Activated T-cell treated with anti-CD3 and anti-CD28 coated beads for 24 hours (primary cell): ENCODE measurements around the gene NAV2.
"Not testable (repeated sequence)": the region's sequence is repeated elsewhere in the genome, so short reads cannot be mapped to it uniquely, and the experiment has no call there.

Experiments used
- DNase-seq: peaks from one replicate; pipeline ENCODE4 v3.0.0-alpha.2; 2020; ENCODE audit warnings: low read depth

NAV2 gene

DNA sequence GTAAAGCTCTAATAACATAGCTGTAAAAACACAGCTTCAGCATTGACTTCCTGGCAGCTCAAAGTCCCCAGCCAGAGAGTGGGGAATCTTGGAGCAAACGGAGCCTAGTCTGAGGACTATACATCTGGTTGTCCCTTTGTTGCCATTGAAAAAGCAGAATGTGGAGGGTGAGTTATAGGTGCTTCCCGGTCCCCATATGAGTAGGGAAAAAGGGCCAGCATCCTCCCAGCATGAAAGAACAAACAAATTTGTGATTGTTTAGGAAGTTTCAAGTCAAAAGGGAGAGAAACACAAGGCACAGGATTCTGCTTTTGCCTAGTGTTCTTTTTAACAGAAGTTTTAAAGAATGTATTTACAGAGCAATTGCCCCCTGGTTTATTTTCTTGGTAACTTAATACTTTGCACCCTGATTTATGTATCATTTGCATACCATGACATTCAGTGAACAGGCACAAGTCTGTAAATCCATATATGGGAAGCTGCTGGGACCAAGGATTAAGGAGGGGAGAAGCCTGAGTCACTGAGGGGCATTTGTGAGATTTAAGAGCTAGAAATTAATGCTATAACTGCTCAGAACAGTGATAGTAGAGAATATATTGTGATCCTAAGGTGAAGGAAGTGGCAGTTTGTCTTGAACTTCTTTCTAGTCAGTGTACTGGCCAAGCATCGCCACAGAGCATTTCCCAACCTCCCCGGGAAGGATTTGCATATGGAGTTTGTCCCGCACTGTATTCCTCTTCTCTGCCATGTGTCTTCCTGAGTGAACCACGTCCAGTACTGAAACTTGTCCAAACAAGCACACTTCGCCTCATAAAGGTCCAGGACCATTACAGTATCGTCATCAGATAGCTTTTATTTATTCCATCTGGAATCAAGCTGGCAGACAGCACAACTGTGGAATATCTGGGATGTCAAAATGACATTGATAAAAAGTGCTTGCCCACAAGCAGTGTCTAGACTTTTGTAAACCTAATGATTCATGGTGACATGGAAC is 344.6 kb downstream of the NAV2 start:
- DNase-seq = no peak

DNA sequence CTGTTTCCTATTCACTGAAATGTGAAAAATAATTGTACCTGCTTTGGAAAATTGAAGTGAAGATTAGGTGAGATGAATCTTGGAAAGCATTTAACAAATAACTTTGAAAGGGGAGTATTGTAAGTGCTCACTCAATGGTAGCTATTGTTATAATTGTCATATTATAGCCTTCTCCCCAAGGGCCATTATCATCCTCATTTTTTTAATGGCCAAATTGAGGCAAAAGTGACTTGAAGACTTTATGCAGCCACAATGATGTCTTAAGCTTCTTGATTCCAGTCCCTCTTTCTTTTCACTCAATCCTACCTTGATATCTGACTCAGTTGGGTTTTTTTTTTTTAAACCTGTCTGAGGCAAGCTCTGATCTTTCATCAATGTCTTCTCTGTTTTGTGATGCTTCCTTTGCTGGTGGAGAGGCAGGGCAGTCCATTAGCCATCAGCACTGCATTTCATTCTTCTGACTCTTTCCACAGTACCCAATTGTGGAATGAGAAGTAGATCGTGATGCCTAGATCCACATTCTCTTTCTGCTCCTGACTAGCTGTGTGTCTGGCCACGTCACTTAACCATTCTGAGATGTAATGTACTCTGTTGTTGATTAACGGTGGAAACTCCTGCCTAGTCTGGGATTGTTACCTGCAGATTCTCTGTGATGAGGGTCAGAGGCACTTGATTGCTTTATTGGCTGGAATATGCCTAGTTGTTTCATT is 346.3 kb downstream of the NAV2 start:
- DNase-seq = no peak

DNA sequence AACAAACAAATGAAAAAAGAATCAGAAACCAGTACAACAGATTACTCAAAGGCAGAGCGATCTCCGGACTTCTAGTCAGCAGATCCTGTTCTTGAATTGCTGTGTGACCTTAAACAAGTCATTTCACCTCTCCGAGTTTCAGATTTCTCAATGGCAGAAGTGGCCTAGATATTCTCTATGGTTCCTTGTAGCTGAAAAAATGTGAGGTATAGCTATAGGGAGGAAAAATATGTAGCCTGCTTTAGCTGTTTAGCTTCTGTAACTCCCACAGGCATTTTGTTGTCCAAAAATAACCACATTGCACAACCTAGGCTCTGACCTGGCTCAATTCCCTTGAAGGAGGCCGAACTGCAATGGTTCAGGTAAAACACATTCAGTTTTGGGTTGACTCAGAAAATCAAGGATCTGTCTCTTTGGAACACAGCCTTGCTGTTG is 347.0 kb downstream of the NAV2 start:
- DNase-seq = no peak

DNA sequence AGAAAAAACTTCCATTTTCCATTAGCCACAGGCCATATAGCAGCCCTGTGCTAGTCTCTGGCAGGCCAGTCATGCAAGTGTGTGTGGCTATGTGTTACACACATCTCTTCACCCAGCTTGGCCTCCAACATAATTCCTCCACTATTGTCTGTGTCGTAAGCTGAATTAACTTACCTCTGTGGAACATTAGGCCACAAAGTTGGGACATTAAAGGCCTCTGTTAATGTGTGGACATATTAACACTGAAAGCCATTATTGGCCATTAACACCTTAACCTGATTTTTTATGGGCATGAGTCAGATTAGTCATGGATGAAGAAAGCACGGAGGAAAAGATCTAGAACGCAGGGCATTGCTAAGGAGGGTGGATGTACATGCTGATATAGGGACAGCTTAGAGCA is 347.5 kb downstream of the NAV2 start:
- DNase-seq = no peak

DNA sequence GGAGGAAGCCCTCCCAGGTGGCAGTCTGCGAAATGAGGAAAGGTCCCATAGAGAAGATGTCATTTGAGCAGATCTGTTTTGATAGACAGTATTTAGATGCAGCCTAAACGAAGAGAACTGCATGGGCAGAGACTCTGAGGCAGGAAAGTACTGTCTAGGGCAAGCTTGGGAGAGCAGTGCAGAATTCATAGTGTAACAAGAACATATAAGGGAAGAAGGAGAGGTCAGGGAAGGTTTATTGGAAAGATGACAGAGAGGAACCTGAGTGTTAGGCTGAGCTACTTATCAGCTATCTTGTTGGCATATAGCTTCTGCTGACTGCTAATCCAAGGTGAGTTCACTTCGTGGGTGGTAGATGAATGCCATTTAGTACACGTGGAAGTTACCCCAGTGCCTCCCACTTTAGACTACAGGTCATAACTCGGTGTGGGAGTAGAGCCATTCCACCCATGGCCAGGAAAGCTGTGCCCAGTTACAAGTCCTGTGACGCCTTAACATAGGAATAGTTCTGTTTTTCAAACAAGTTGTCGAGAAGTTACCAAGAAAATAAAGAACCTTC is 348.1 kb downstream of the NAV2 start:
- no peak for DNase-seq

- no peak for DNase-seq
Measured at GRCh38 chr11:20061776-20062175, 349.1 kb downstream of the NAV2 start.

GRCh38 chr11:20064961-20065405 is 352.3 kb downstream of the NAV2 start:
- DNase-seq = no peak

DNA sequence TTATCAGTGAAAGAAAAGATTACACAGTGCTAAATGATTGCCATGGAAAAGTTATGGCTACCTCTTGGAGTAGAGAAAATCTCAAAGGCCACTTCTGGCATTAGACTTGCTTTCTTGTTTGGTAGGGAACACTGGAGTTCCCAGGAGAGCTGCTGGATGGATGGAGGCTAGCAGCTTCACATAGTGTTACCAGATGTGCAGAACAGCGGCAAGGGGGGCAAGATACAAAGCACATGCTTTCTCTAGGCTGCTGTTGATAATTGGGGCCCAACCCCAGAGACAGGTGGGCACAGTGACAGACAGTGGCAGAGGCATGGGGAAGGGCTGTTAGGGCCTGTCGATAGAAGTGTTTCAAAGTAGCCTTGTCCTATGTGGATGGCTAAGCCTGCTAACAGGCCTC is 352.8 kb downstream of the NAV2 start:
- no peak for DNase-seq

DNA sequence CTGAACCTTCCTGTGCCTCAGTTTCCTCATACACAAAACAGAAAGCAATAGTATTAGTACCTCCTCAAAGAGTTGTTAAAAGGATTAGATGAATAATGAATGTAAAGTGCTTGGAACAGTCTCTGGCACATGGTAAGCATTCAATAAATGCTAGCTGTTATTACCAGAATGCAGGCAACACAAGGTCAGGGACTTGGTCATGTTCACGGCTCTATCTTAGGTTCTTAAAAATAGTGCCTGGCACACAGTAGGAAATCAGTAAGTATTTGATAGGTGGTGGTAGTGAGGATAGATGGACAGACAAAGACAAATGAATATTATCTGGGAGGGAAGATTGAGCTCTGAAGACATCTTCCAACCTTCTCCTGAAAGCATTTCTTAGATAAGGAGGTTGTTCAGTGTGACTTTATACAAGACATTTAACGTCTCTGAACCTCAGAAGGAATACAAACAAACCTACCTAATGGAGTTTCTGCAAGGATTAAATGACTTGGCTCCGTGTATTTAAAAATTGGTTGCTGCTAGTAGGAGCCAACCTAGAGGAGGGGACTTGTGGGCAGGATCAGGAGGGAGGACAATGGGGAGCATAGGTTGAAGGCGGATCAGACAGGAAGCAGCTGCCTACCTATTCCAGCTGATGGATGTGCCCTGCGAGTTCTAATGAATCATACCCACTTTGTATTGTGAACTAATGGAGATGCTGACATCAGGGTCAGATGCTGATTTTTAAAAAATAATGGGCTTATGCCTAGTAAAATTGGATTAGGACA is 353.6 kb downstream of the NAV2 start:
- no peak for DNase-seq

DNA sequence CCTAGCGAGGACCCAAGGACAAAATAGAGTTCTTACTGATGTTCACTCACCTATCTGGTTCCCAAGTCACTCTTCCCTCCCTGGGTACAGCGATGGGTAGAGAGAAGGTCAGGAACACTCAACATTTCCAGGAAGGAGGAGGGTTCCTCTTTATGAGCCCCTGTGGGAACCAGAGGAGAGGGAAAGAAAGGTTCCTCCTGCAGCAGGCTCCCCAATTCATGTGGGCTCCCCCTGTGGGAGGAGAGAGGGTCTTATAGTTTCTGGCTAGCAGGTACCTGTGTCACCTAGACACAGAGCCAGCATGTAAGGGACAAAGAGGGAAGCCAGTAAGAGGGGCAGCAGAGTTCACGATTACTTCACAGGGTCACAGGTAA is 354.1 kb downstream of the NAV2 start:
- DNase-seq = no peak

GRCh38 chr11:20067665-20068064 is 355.0 kb downstream of the NAV2 start:
- no peak for DNase-seq

DNA sequence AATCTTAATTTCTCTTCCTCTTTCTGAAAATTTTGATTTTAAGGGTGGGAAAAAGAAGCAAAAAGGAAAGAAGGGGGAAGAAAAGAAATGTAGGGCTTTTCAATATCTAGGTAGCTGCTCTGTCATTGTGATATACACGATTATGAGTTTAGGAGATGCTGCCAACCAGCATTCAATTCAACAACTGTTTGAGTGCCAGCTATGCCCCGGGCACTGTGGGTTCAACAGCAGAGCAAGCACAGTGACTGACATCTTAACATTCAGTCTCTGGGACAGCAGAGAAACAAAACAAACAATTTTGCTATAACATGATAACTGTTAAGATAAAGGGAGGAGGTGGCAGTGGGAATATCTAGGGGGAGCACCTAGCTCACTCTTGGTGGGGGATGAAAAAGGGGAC is 356.1 kb downstream of the NAV2 start:
- no peak for DNase-seq

DNA sequence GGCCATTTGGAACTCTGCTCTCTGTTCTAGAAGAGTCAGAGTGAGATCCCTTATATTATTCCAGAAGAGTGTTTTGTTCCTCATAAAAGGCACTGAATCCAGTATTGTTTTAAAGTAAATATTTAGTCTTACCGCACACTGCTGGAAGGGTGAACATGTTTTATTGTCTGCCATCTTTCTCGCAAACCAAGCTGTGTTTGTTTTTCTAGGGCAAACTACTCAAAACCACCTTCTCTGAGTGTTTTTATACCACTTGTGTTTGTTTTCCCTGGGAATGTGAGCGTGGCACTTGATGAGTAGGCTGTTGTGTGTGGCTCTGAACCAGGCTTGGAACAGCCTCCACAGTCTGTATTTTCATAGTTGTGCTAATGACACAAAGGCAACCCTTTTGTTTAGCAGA is 357.8 kb downstream of the NAV2 start:
- DNase-seq = no peak

DNA sequence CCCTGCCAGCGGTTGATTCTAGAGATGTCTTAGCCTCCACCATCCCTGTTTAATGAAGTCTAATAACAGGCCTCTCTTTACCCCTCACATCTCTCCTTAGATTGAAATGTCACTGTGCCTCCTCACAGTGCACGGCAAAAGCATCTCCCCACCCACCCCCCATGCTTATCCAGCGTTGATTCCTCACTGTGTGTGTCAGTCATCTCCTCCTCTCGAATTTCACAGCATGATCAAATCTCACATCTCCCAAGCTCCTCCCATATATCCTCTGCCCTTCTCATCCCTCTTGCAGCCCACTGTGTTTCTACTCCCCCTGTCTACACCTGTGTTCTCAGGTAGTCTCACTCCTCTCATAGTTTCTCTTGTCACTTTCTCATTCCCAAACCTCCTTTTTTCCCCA is 363.0 kb downstream of the NAV2 start:
- DNase-seq = no peak

- no peak for DNase-seq
Measured at GRCh38 chr11:20078846-20079245, 366.2 kb downstream of the NAV2 start.

- no peak for DNase-seq
Measured at GRCh38 chr11:20080032-20080685, 367.5 kb downstream of the NAV2 start.

- DNase-seq = no peak
Measured at GRCh38 chr11:20081336-20081735, 368.7 kb downstream of the NAV2 start.

- not testable (repeated sequence) for DNase-seq
Measured at GRCh38 chr11:20083877-20084276, 371.2 kb downstream of the NAV2 start.

GRCh38 chr11:20084921-20085814 is 372.5 kb downstream of the NAV2 start:
- no peak for DNase-seq

DNA sequence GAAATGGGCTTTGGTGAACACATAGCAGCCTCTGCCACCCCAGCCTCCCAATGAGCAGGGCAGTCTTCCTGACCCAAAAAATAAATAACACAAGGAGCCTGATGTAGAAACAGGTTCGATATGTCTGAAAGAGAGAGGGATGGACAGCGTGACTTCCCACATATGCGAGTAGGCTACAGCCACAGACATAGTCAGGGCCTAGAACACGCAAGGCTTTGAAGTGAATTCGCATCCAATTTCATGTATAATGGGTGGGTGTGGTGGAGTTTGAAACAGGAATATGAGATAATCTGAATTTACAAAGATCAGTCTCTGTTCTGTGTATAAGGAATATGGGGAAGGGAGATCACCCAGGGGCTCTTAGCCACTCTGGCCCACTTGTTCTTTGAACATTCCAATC is 373.3 kb downstream of the NAV2 start:
- DNase-seq = no peak

GRCh38 chr11:20087118-20087521 is 374.5 kb downstream of the NAV2 start:
- no peak for DNase-seq
